HCT116 (cell line): ENCODE data around the gene AXL. TPM values are rescaled to one million over a fixed set of nuclear protein-coding genes. Genes with fewer than 3 reads are reported as not detected.

Experiments used
- ATAC-seq: fragments of 200-7000 bp; cut with Tn5 transposase; 2 replicates; pipeline ENCODE4 v1.9.1; 2020; ENCODE audit warnings: mild to moderate bottlenecking, moderate library complexity
- BruUV-seq: library from RNA; stranded (reverse); fragments of 400-500 nt; replicated peaks from 2 replicates; lab custom pipeline; 2021; lab: Mats Ljungman, UMichigan
- CTCF ChIA-PET: fragments of 300-600 bp; sonication (Branson Sonifier 250); formaldehyde crosslinking; loops from one replicate; lab custom pipeline; 2021; ENCODE audit warnings: antibody characterized with exemption; lab: Charles Lee
- POLR2A ChIA-PET: fragments of 300-600, 350-600 bp; sonication (Branson Sonifier 250); formaldehyde crosslinking; loops from one replicate; lab custom pipeline; 2021; ENCODE audit warnings: antibody characterized with exemption; lab: Charles Lee
- RAD21 ChIA-PET, 2 experiments: fragments of 300-600 bp; sonication (Branson Sonifier 250); formaldehyde crosslinking; loops; one replicate each; lab custom pipeline; 2023; ENCODE audit warnings: low total read pairs in 2 of 2; ENCODE audit not compliant: uncharacterized antibody in 2 of 2, unreplicated experiment in 2 of 2, low non-redundant PET in 1 of 2; lab: Charles Lee
- DNase-seq: peaks from one replicate; pipeline ENCODE4 v3.0.0-alpha.2; 2010; ENCODE audit warnings: low read depth, low spot score
- H2AFZ ChIP-seq: fragments of 200-600 bp; shearing (Covaris generic), sonication (generic); 2 replicates; pipeline ENCODE4 v1.6.1; 2017; ENCODE audit warnings: low read depth, mixed run types, mixed read lengths, antibody characterized with exemption, low read length; ENCODE audit not compliant: poor library complexity, severe bottlenecking
- H3K27ac ChIP-seq: 2 replicates; pipeline ENCODE4 v1.5.1; 2012; ENCODE audit warnings: low read depth, low read length
- H3K27me3 ChIP-seq: fragments of 200-600 bp; sonication (generic); 2 replicates; pipeline ENCODE4 v1.6.1; 2016; ENCODE audit warnings: mixed run types, low read length, mixed read lengths; ENCODE audit not compliant: insufficient read depth
- H3K36me3 ChIP-seq, 2 experiments: fragments of 200-500 bp in 1 of 2; fragments of 200-600 bp in 1 of 2; sonication (Bioruptor generic) in 1 of 2; sonication (generic) in 1 of 2; 2 replicates each; pipeline versions ENCODE4 v1.5.1 to v1.6.1; 2014 to 2016; ENCODE audit warnings: low read length in 2 of 2, inconsistent platforms in 1 of 2, mixed read lengths in 1 of 2, mixed run types in 1 of 2; ENCODE audit not compliant: insufficient read depth in 2 of 2, control insufficient read depth in 1 of 2
- H3K4me1 ChIP-seq, 2 experiments: fragments of 200-600 bp in 1 of 2; sonication (generic) in 1 of 2; 2 replicates each; pipeline versions ENCODE4 v1.5.1 to v1.6.1; 2012 to 2017; ENCODE audit warnings: low read length in 2 of 2, inconsistent platforms in 1 of 2, mild to moderate bottlenecking in 1 of 2, mixed read lengths in 1 of 2, mixed run types in 1 of 2, moderate library complexity in 1 of 2; ENCODE audit not compliant: insufficient read depth in 2 of 2, control insufficient read depth in 1 of 2
- H3K4me2 ChIP-seq: fragments of 200-600 bp; sonication (generic); 2 replicates; pipeline ENCODE4 v1.6.1; 2017; ENCODE audit warnings: mixed run types, low read length, mixed read lengths
- H3K4me3 ChIP-seq, 2 experiments: fragments of 200-600 bp in 1 of 2; sonication (generic) in 1 of 2; replicated peaks in 1 of 2; 2 replicates each; pipeline ENCODE4 v1.5.1; 2011 to 2016; ENCODE audit warnings: low read length in 2 of 2, control low read depth in 1 of 2, low read depth in 1 of 2, mild to moderate bottlenecking in 1 of 2, mixed read lengths in 1 of 2, mixed run types in 1 of 2
- H3K79me2 ChIP-seq: fragments of 200-600 bp; sonication (generic); 2 replicates; pipeline ENCODE4 v1.6.1; 2017; ENCODE audit warnings: mild to moderate bottlenecking, mixed run types, low read length, moderate library complexity, mixed read lengths; ENCODE audit not compliant: insufficient read depth
- H3K9ac ChIP-seq: fragments of 200-600 bp; sonication (generic); 2 replicates; pipeline ENCODE4 v1.6.1; 2016; ENCODE audit warnings: low read length, mixed read lengths
- H3K9me2 ChIP-seq: fragments of 200-600 bp; sonication (generic), shearing (Covaris generic); 2 replicates; pipeline ENCODE4 v1.6.1; 2017; ENCODE audit warnings: mixed run types, mild to moderate bottlenecking, moderate library complexity; ENCODE audit not compliant: insufficient read depth
- H3K9me3 ChIP-seq, 2 experiments: fragments of 200-500 bp in 1 of 2; fragments of 200-600 bp in 1 of 2; sonication (Bioruptor generic) in 1 of 2; sonication (generic) in 1 of 2; 2 replicates each; pipeline ENCODE4 v1.6.1; 2014 to 2017; ENCODE audit warnings: low read length in 2 of 2, mixed read lengths in 2 of 2, inconsistent platforms in 1 of 2, low read depth in 1 of 2, mild to moderate bottlenecking in 1 of 2, mixed run types in 1 of 2, moderate library complexity in 1 of 2; ENCODE audit not compliant: control insufficient read depth in 1 of 2, insufficient read depth in 1 of 2
- H4K20me1 ChIP-seq: fragments of 200-600 bp; sonication (generic), shearing (Covaris generic); 2 replicates; pipeline ENCODE4 v1.6.1; 2017; ENCODE audit warnings: mixed run types, mild to moderate bottlenecking, moderate library complexity; ENCODE audit not compliant: insufficient read depth
- CBX3 ChIP-seq: IDR thresholded peaks from 2 replicates; pipeline ENCODE4 v1.6.1; 2012; ENCODE audit warnings: low read depth
- EGR1 ChIP-seq: IDR thresholded peaks from 2 replicates; pipeline ENCODE4 v1.6.1; 2012; ENCODE audit warnings: low read depth
- FOSL1 ChIP-seq: IDR thresholded peaks from 2 replicates; pipeline ENCODE4 v1.6.1; 2012; ENCODE audit warnings: low read depth
- MAX ChIP-seq: IDR thresholded peaks from 2 replicates; pipeline ENCODE4 v1.6.1; 2012
- POLR2AphosphoS5 ChIP-seq: IDR thresholded peaks from 2 replicates; pipeline ENCODE4 v1.6.1; 2011; ENCODE audit warnings: mild to moderate bottlenecking, low read depth, low read length, moderate library complexity
- SIN3A ChIP-seq: IDR thresholded peaks from 2 replicates; pipeline ENCODE4 v1.6.1; 2012; ENCODE audit warnings: low read depth
- SP1 ChIP-seq: IDR thresholded peaks from 2 replicates; pipeline ENCODE4 v1.6.1; 2012; ENCODE audit warnings: low read depth
- TCF7L2 ChIP-seq: IDR thresholded peaks from 2 replicates; pipeline ENCODE4 v1.7.0; 2011; ENCODE audit warnings: borderline replicate concordance, inconsistent platforms; ENCODE audit not compliant: insufficient read depth, insufficient read length; ENCODE audit errors: extremely low read depth
- YY1 ChIP-seq: IDR thresholded peaks from 2 replicates; pipeline ENCODE4 v1.6.1; 2011; ENCODE audit warnings: low read length, low read depth, moderate library complexity, mild to moderate bottlenecking; ENCODE audit not compliant: insufficient replicate concordance; ENCODE audit errors: extremely low read depth
- ZFX ChIP-seq: fragments of 450-650 bp; IDR thresholded peaks from 2 replicates; pipeline ENCODE4 v1.6.1; 2017
- ZNF274 ChIP-seq: fragments of 200-500 bp; sonication (Bioruptor generic); IDR thresholded peaks from 2 replicates; pipeline ENCODE4 v1.6.1; 2014; ENCODE audit warnings: mild to moderate bottlenecking, low read depth, low read length, inconsistent platforms
- intact Hi-C: fragments of 100-400 bp; cut with micrococcal nuclease; formaldehyde crosslinking; loops from 2 replicates; pipeline ENCODE4 v1.10.0; 2022
- total RNA-seq: library from RNA; stranded (reverse); gene quantifications from one replicate; pipeline ENCODE4 v1.2.1, GENCODE V29; 2021; ENCODE audit not compliant: unreplicated experiment
- TF ChIP-seq, protein P1 (sequence below): IDR thresholded peaks from 2 replicates; pipeline ENCODE4 v1.6.1; 2012; ENCODE audit warnings: low read depth
- TF ChIP-seq, protein P2 (sequence below): IDR thresholded peaks from 2 replicates; pipeline ENCODE4 v1.6.1; 2011; ENCODE audit warnings: mild to moderate bottlenecking, low read length, moderate library complexity; ENCODE audit not compliant: insufficient replicate concordance; ENCODE audit errors: extremely low read depth

The AXL gene
- total RNA-seq, 1 experiment from 2014 or later = 47.4 TPM

DNA sequence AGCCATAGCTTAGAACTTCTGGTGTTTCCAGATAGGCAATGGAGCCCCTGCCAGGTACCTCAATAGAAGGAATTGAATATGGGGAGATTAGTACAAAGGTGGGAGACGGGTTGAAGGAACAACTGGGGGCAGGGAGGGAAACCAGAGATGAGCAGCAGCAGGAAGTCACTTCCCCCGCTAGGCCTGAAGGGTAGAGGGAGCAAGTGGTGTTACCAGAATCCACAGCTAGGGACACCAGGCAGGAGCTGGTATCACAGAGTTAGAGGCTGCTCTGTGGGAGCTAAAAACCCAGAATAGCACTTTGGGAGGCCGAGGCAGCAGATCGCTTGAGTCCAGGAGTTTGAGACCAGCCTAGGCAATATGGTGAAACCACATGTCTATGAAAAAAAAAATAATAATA, 29.9 kb downstream of the AXL start:
- intact Hi-C loops = no loop called here
- no peaks in the 10 kb centered on the region for H3K27me3 ChIP-seq
- H3K4me3 ChIP-seq = no peak overlapping the region
- peaks cover 0 to 50% of the 10 kb centered on the region in 2 experiments; a peak in 3 of 4 replicates for H3K36me3 ChIP-seq
- H3K4me1 ChIP-seq = no peaks in the 10 kb centered on the region
- no TSS peak for BruUV-seq
- no peaks in the 10 kb centered on the region for H3K79me2 ChIP-seq
- H3K9me3 ChIP-seq = no peaks in the 10 kb centered on the region; a peak in 1 of 4 replicates
- H3K9me2 ChIP-seq = no peaks in the 10 kb centered on the region
- POLR2A ChIA-PET = interaction anchor here (1.2 kb wide), 1 partner anchor 20 kb away, joined by 3 read pairs; no protein-coding TSS in a partner anchor
- RAD21 ChIA-PET = no interaction called here
- H2AFZ ChIP-seq = no peak overlapping the region
- no peaks in the 10 kb centered on the region for H4K20me1 ChIP-seq
- CTCF ChIA-PET = interaction anchor here (1.1 to 1.8 kb wide), 2 partner anchors 14 to 45 kb away, joined by 6 to 9 read pairs; no protein-coding TSS in a partner anchor
- no peak overlapping the region for H3K27ac ChIP-seq
- H3K4me2 ChIP-seq = no peak overlapping the region
- H3K9ac ChIP-seq = no peak overlapping the region
- ATAC-seq (peak; percentile 51; the same call in 1 of the 2 replicates), DNase-seq (no peak)
- no peak for TF ChIP-seq YY1
- TF ChIP-seq, all 23 proteins: peak for 0

GRCh38 chr19:41249707-41250423, 30.8 kb downstream of the AXL start:
- ChIA-PET CTCF (no interaction called here), RAD21 (no interaction called here), POLR2A (interaction anchor here (1.2 kb wide), 1 partner anchor 14 kb away, joined by 3 read pairs; no protein-coding TSS in a partner anchor)
- no peak overlapping the region for H3K4me3 ChIP-seq
- H3K4me2 ChIP-seq = no peak overlapping the region
- BruUV-seq = no TSS peak
- no peaks in the 10 kb centered on the region for H3K27me3 ChIP-seq
- no peaks in the 10 kb centered on the region for H4K20me1 ChIP-seq
- H2AFZ ChIP-seq = no peak overlapping the region
- intact Hi-C loops = no loop called here
- peak; percentile 71 for ATAC-seq
- no peak overlapping the region for H3K27ac ChIP-seq
- H3K9ac ChIP-seq = no peak overlapping the region
- no peaks in the 10 kb centered on the region for H3K9me2 ChIP-seq
- H3K4me1 ChIP-seq = no peaks in the 10 kb centered on the region
- no peak for DNase-seq
- H3K9me3 ChIP-seq = no peaks in the 10 kb centered on the region; a peak in 1 of 4 replicates
- H3K36me3 ChIP-seq = peaks cover 0 to 47% of the 10 kb centered on the region in 2 experiments; a peak in 3 of 4 replicates
- H3K79me2 ChIP-seq = no peaks in the 10 kb centered on the region
- TF ChIP-seq TCF7L2 (no peak), MAX (no peak), POLR2AphosphoS5 (no peak), EGR1 (no peak), ZNF274 (no peak), FOSL1 (no peak), CBX3 (no peak), SIN3A (no peak), SP1 (no peak), ZFX (no peak)
- TF ChIP-seq, protein P1, sequence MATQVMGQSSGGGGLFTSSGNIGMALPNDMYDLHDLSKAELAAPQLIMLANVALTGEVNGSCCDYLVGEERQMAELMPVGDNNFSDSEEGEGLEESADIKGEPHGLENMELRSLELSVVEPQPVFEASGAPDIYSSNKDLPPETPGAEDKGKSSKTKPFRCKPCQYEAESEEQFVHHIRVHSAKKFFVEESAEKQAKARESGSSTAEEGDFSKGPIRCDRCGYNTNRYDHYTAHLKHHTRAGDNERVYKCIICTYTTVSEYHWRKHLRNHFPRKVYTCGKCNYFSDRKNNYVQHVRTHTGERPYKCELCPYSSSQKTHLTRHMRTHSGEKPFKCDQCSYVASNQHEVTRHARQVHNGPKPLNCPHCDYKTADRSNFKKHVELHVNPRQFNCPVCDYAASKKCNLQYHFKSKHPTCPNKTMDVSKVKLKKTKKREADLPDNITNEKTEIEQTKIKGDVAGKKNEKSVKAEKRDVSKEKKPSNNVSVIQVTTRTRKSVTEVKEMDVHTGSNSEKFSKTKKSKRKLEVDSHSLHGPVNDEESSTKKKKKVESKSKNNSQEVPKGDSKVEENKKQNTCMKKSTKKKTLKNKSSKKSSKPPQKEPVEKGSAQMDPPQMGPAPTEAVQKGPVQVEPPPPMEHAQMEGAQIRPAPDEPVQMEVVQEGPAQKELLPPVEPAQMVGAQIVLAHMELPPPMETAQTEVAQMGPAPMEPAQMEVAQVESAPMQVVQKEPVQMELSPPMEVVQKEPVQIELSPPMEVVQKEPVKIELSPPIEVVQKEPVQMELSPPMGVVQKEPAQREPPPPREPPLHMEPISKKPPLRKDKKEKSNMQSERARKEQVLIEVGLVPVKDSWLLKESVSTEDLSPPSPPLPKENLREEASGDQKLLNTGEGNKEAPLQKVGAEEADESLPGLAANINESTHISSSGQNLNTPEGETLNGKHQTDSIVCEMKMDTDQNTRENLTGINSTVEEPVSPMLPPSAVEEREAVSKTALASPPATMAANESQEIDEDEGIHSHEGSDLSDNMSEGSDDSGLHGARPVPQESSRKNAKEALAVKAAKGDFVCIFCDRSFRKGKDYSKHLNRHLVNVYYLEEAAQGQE = no peak
- TF ChIP-seq, protein P2, sequence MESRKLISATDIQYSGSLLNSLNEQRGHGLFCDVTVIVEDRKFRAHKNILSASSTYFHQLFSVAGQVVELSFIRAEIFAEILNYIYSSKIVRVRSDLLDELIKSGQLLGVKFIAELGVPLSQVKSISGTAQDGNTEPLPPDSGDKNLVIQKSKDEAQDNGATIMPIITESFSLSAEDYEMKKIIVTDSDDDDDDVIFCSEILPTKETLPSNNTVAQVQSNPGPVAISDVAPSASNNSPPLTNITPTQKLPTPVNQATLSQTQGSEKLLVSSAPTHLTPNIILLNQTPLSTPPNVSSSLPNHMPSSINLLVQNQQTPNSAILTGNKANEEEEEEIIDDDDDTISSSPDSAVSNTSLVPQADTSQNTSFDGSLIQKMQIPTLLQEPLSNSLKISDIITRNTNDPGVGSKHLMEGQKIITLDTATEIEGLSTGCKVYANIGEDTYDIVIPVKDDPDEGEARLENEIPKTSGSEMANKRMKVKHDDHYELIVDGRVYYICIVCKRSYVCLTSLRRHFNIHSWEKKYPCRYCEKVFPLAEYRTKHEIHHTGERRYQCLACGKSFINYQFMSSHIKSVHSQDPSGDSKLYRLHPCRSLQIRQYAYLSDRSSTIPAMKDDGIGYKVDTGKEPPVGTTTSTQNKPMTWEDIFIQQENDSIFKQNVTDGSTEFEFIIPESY = no peak
